Measurements from ENCODE around the gene ADARB2.
"Not testable (repeated sequence)": the region's sequence is repeated elsewhere in the genome, so short reads cannot be mapped to it uniquely, and the experiment has no call there.

Gene ADARB2

GRCh38 chr10:1328161-1328823 is 409.0 kb downstream of the ADARB2 start:
- DNase-seq, result no peak

- DNase-seq, result no peak
Observed at GRCh38 chr10:1327759-1328158, 409.6 kb downstream of the ADARB2 start.

GRCh38 chr10:1326514-1326913 is 410.8 kb downstream of the ADARB2 start:
- not testable (repeated sequence) for DNase-seq

GRCh38 chr10:1324903-1325302 is 412.4 kb downstream of the ADARB2 start:
- no peak for DNase-seq

GRCh38 chr10:1323951-1324350 is 413.4 kb downstream of the ADARB2 start:
- peak; percentile 32 for DNase-seq

- DNase-seq, result no peak
Observed at GRCh38 chr10:1320739-1321320, 416.5 kb downstream of the ADARB2 start.

GRCh38 chr10:1316809-1317143 is 420.5 kb downstream of the ADARB2 start:
- no peak for DNase-seq

GRCh38 chr10:1316121-1316808 is 421.1 kb downstream of the ADARB2 start:
- no peak for DNase-seq

- DNase-seq, result no peak
Observed at GRCh38 chr10:1315178-1315577, 422.1 kb downstream of the ADARB2 start.

GRCh38 chr10:1311726-1312125 is 425.6 kb downstream of the ADARB2 start:
- DNase-seq, result no peak

- DNase-seq, result no peak
Observed at GRCh38 chr10:1310271-1310789, 427.0 kb downstream of the ADARB2 start.

- DNase-seq, result no peak
Observed at GRCh38 chr10:1309617-1310270, 427.6 kb downstream of the ADARB2 start.

- DNase-seq, result no peak
Observed at GRCh38 chr10:1308962-1309616, 428.2 kb downstream of the ADARB2 start.

GRCh38 chr10:1308173-1308961 is 429.0 kb downstream of the ADARB2 start:
- DNase-seq, result no peak

- no peak for DNase-seq
Observed at GRCh38 chr10:1301143-1301542, 436.2 kb downstream of the ADARB2 start.

- DNase-seq, result no peak
Observed at GRCh38 chr10:1300218-1300617, 437.1 kb downstream of the ADARB2 start.

- no peak for DNase-seq
Observed at GRCh38 chr10:1299041-1299726, 438.1 kb downstream of the ADARB2 start.

- DNase-seq, result peak; percentile 22
Observed at GRCh38 chr10:1297566-1298301, 439.6 kb downstream of the ADARB2 start.

GRCh38 chr10:1295756-1296480 is 441.4 kb downstream of the ADARB2 start:
- no peak for DNase-seq

GRCh38 chr10:1294748-1295147 is 442.6 kb downstream of the ADARB2 start:
- no peak for DNase-seq
